RWPE2 (cell line): ENCODE results near the gene GRIK2.

Source experiments
- ATAC-seq: fragments of 200-7000 bp; cut with Tn5 transposase; 3 replicates; pipeline ENCODE4 v1.9.1; 2021; ENCODE audit warnings: low read depth
- DNase-seq: peaks from one replicate; pipeline ENCODE4 v3.0.0-alpha.2; 2020; ENCODE audit warnings: low spot score
- H3K27ac ChIP-seq: fragments of 450-650 bp; 2 replicates; pipeline ENCODE4 v1.5.1; 2017; ENCODE audit warnings: mild to moderate bottlenecking; ENCODE audit not compliant: poor library complexity, severe bottlenecking
- H3K27me3 ChIP-seq: fragments of 250-450 bp; sonication (Bioruptor Pico); 2 replicates; pipeline ENCODE4 v1.5.1; 2021; ENCODE audit warnings: mild to moderate bottlenecking, moderate library complexity; ENCODE audit not compliant: insufficient read depth, poor library complexity, severe bottlenecking
- H3K36me3 ChIP-seq: fragments of 250-450 bp; sonication (Bioruptor Pico); 2 replicates; pipeline ENCODE4 v1.5.1; 2020; ENCODE audit warnings: low read depth, mild to moderate bottlenecking, moderate library complexity
- H3K4me1 ChIP-seq: fragments of 250-450 bp; sonication (Bioruptor Pico); 2 replicates; pipeline ENCODE4 v1.5.1; 2021; ENCODE audit warnings: mild to moderate bottlenecking, moderate library complexity; ENCODE audit not compliant: insufficient read depth, poor library complexity, severe bottlenecking
- H3K4me3 ChIP-seq: fragments of 250-450 bp; sonication (Bioruptor Pico); 2 replicates; pipeline ENCODE4 v1.5.1; 2021; ENCODE audit warnings: mild to moderate bottlenecking, moderate library complexity; ENCODE audit not compliant: severe bottlenecking
- H3K9me3 ChIP-seq: fragments of 250-450 bp; sonication (Bioruptor Pico); 2 replicates; pipeline ENCODE4 v1.5.1; 2021; ENCODE audit warnings: mild to moderate bottlenecking, moderate library complexity; ENCODE audit not compliant: severe bottlenecking
- TF ChIP-seq, protein P1 (sequence below): fragments of 450-650 bp; IDR thresholded peaks from one replicate; pipeline ENCODE4 v1.5.1; 2017; ENCODE audit warnings: mild to moderate bottlenecking, moderate library complexity; ENCODE audit not compliant: poor library complexity, severe bottlenecking

Gene GRIK2

DNA sequence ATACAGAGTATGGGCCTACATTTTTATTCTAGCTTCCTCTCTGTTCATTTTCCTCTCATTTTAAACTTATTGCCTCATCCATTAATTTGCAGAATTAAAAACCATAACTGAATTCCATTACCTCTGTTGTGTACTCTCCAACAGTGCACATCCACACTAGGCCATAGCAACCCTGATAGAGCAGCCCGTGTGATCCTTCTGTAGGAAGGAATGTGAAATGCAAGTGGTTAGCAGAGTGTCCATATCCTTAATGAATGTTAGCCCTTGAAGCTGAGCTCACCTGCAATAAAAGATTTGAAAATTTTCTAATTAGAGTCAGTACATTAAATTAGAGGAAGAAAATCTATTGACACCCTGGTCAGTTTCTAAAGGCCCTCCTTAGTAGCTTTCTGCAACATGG lies 6.5 kb upstream of the GRIK2 start:
- peak; percentile 71; the same call in 2 of the 3 replicates for ATAC-seq
- TF ChIP-seq, protein P1, sequence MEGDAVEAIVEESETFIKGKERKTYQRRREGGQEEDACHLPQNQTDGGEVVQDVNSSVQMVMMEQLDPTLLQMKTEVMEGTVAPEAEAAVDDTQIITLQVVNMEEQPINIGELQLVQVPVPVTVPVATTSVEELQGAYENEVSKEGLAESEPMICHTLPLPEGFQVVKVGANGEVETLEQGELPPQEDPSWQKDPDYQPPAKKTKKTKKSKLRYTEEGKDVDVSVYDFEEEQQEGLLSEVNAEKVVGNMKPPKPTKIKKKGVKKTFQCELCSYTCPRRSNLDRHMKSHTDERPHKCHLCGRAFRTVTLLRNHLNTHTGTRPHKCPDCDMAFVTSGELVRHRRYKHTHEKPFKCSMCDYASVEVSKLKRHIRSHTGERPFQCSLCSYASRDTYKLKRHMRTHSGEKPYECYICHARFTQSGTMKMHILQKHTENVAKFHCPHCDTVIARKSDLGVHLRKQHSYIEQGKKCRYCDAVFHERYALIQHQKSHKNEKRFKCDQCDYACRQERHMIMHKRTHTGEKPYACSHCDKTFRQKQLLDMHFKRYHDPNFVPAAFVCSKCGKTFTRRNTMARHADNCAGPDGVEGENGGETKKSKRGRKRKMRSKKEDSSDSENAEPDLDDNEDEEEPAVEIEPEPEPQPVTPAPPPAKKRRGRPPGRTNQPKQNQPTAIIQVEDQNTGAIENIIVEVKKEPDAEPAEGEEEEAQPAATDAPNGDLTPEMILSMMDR: no peak
- no peak for DNase-seq
- Histone ChIP-seq H3K27me3 (no peaks in the 10 kb centered on the region), H3K4me1 (no peaks in the 10 kb centered on the region), H3K9me3 (no peaks in the 10 kb centered on the region), H3K4me3 (no peak overlapping the region), H3K36me3 (no peaks in the 10 kb centered on the region), H3K27ac (no peak overlapping the region)

DNA sequence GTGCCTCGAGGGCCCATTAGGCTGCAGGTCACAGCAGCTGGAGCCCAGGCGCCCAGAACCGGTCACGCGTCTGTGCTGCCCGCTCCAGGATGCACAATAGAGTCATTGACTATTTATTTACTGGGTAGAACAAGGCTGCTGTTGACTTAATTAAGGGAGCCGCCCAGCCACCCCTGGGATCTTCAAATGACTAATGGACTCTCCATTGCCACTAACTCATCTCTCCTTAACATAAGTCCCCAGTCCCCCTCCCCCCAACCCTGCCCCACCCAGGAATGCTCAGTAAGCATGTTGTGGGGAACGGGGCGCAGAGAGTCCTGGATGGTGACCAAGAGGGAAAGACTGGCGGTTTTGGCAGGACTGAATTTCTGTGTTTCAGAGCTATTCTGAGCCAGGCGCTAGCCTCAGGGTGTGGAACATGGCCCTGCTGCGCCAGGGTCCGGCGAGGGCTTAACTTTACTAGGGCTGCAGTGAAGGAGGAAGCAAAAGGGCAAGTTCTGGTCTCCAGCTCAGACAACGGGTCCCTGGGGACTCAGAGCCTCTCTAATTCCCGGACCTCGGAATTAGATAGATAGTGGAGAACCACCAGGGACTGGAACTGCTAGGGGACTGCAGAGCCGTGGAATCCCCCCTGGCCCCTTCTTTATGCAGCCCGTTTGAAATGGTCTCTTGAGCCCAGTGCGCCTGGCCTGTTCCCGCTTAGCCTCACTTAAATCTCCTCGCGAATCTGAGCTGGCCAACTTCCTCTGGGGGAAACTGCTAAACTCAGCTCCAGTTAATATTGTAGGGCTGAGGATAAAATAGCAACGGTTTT lies 1.5 kb upstream of the GRIK2 start:
- Histone ChIP-seq H3K27me3 (peaks cover 35% of the 10 kb centered on the region), H3K4me3 (no peak overlapping the region), H3K9me3 (no peaks in the 10 kb centered on the region), H3K27ac (no peak overlapping the region), H3K36me3 (no peaks in the 10 kb centered on the region), H3K4me1 (no peaks in the 10 kb centered on the region)
- ATAC-seq (no peak), DNase-seq (no peak)
- TF ChIP-seq, protein P1: no peak

DNA sequence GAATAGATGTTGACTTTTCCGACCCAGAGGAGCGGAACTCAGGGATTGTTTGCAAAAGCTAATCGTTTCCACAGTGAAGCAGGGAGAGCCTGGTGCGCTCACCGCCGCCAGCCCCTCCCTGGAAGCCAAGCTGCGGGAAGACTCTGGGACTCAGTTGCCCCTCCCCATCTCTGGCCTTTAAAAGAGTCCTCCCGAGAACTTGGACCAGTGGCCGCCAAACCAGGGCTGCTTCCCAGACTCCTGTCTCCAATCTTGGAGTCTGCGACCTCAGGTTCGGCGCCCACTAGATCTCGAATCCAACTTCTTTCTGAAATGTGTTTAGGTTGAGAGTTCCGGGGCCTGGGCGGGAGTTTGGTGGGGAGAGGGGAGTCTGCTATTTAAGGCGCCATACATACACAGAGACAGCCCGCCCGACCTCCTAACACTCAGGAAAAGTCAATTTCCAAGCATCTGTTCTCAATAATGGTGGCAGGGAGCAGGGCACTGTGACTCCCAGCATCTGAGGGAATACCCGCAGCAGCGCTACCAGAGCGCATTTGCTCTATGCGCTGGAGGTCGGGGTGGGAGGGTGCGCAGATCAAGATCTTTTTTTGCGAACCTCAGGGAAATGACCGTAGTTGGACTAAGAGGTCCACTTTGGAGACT lies 800 bp upstream of the GRIK2 start:
- H3K27me3 ChIP-seq: peaks cover 35% of the 10 kb centered on the region
- DNase-seq (no peak), ATAC-seq (no peak; the same call in 2 of the 3 replicates)
- no peak overlapping the region for H3K4me3 ChIP-seq
- no peaks in the 10 kb centered on the region for H3K9me3 ChIP-seq
- no peak overlapping the region for H3K27ac ChIP-seq
- no peaks in the 10 kb centered on the region for H3K4me1 ChIP-seq
- H3K36me3 ChIP-seq: no peaks in the 10 kb centered on the region
- TF ChIP-seq, protein P1: no peak

DNA sequence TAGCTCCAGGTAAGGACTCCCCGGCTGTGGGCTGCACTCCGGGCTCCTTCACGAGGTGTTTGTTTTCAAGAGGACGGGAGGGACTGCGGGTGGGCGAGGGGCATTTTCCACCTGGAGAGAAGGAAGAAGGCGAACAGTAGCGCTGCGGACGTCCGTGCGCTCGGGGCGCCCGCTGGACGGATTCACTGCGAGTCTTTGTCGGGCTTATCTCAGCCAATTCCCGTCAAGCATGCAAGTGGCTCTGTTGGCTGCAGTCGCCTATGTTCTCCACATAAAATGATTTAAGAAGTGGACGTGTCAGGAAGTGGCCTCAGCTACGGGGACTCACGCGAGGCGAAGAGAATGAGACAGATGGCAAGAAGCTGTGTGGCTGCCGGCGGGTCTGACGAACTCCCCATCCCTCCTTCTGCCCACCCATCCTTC lies 332 bp downstream of the GRIK2 start:
- H3K27ac ChIP-seq: no peak overlapping the region
- peaks cover 35% of the 10 kb centered on the region for H3K27me3 ChIP-seq
- H3K4me1 ChIP-seq: no peaks in the 10 kb centered on the region
- ATAC-seq: peak; percentile 55
- H3K9me3 ChIP-seq: no peaks in the 10 kb centered on the region
- no peak for DNase-seq
- H3K36me3 ChIP-seq: no peaks in the 10 kb centered on the region
- TF ChIP-seq, protein P1: peak; percentile 4
- peak overlapping the region; percentile 25 for H3K4me3 ChIP-seq
